22Rv1 (cell line): ENCODE data around the gene SEC14L1.

ENCODE experiments used
- H3K27ac ChIP-seq: fragments of 450-650 bp; 2 replicates; pipeline ENCODE4 v1.5.1; 2017
- ZFX ChIP-seq: fragments of 450-650 bp; IDR thresholded peaks from 2 replicates; pipeline ENCODE4 v1.6.1; 2017; ENCODE audit warnings: antibody characterized with exemption, borderline replicate concordance
- TF ChIP-seq, protein P1 (sequence below): fragments of 450-650 bp; IDR thresholded peaks from 2 replicates; pipeline ENCODE4 v1.5.1; 2017; ENCODE audit warnings: mild to moderate bottlenecking

The SEC14L1 gene

DNA sequence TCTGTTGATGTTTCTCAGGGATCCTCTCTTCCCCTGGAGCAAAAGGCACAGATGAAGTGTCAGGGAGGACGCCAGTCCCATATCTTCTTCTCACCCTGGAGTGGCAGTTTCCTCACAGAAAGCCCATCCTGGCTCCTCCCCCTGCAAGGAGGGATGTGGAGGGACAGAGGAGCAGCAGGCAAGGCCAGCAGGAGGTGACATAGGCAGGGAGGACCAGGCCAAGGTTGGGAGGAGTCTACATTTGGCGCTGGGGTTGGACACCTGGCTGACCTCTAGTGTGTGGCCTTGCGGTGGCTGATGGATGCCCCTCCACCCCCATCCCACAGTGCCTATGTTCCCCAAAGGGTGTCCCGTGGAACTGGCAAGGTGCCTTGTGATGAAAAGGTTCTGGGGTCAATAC lies 125.4 kb downstream of the SEC14L1 start:
- no peak overlapping the region for H3K27ac ChIP-seq
- TF ChIP-seq, protein P1, sequence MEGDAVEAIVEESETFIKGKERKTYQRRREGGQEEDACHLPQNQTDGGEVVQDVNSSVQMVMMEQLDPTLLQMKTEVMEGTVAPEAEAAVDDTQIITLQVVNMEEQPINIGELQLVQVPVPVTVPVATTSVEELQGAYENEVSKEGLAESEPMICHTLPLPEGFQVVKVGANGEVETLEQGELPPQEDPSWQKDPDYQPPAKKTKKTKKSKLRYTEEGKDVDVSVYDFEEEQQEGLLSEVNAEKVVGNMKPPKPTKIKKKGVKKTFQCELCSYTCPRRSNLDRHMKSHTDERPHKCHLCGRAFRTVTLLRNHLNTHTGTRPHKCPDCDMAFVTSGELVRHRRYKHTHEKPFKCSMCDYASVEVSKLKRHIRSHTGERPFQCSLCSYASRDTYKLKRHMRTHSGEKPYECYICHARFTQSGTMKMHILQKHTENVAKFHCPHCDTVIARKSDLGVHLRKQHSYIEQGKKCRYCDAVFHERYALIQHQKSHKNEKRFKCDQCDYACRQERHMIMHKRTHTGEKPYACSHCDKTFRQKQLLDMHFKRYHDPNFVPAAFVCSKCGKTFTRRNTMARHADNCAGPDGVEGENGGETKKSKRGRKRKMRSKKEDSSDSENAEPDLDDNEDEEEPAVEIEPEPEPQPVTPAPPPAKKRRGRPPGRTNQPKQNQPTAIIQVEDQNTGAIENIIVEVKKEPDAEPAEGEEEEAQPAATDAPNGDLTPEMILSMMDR: no peak
- TF ChIP-seq ZFX: no peak
